ENCODE data around the gene KCNQ1. TPM values are rescaled to one million over a fixed set of nuclear protein-coding genes. Genes with fewer than 3 reads are reported as not detected.

Gene KCNQ1
- total and polyA plus RNA-seq, 2 donors (not counting 3 experiments of a cell fraction or from before 2014, with no cell fraction given): 0.07 to 0.09 TPM

DNA sequence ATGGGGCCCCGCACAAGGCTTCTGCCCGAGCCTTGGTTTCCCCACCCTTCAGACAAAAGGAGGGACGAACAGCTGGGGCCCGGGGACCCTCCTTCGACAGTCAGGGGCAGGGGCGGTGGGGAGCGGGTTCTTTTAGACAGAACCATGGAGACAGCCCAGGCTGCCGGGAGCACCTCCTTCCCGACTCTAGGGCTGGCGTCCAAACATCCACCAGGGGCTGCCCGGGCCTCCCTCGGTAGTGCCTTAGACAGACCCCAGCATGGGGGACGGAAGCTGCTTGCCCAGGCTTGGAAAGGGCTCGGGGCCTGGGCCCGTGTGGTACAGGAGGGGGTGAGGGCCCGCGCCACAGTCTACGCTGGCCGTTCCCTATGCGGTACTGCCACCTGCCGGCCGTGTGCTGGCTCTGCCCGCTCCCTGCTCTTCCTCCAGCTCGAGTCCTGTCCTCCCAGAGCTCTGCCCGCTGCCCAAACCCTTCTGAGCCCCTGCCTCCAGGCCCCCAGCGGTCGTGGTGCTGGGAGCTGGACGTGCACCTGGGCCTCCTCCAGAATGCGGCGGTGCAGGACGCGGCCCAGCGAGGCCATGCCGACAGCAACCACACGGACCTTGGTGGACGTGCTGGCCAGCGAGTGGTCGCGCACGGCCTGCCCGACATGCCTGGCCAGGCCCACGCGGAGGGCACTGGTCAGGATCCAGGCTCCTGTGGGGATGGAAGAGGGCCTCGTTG lies 24.1 kb upstream of the KCNQ1 start:
- dilution Hi-C loops (cut with MboI; ENCODE audit: extremely low pct_ligation_motif_present, low sequenced_read_pairs) (no loop called here), intact Hi-C loops (cut with micrococcal nuclease) (loop anchor here (1.0 kb wide), 1 partner anchor 254 kb away; no protein-coding TSS in a partner anchor)
- TF ChIP-seq GATA2 (IDR thresholded peaks at IDR 0.05; ENCODE audit: insufficient read depth, insufficient read length, low read depth, low read length) (no peak), POLR2A (IDR thresholded peaks at IDR 0.05; ENCODE audit: low read depth, low read length) (no peak), FOS (IDR thresholded peaks at IDR 0.05; ENCODE audit: borderline replicate concordance, insufficient read depth, low read length) (no peak), POLR2AphosphoS5 (IDR thresholded peaks at IDR 0.05; ENCODE audit: insufficient read depth, low read depth, low read length) (no peak)
- TF ChIP-seq, protein P1, sequence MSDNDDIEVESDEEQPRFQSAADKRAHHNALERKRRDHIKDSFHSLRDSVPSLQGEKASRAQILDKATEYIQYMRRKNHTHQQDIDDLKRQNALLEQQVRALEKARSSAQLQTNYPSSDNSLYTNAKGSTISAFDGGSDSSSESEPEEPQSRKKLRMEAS (IDR thresholded peaks at IDR 0.05; ENCODE audit: insufficient read depth, insufficient read length): no peak
- TF ChIP-seq, protein P2, sequence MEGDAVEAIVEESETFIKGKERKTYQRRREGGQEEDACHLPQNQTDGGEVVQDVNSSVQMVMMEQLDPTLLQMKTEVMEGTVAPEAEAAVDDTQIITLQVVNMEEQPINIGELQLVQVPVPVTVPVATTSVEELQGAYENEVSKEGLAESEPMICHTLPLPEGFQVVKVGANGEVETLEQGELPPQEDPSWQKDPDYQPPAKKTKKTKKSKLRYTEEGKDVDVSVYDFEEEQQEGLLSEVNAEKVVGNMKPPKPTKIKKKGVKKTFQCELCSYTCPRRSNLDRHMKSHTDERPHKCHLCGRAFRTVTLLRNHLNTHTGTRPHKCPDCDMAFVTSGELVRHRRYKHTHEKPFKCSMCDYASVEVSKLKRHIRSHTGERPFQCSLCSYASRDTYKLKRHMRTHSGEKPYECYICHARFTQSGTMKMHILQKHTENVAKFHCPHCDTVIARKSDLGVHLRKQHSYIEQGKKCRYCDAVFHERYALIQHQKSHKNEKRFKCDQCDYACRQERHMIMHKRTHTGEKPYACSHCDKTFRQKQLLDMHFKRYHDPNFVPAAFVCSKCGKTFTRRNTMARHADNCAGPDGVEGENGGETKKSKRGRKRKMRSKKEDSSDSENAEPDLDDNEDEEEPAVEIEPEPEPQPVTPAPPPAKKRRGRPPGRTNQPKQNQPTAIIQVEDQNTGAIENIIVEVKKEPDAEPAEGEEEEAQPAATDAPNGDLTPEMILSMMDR (IDR thresholded peaks at IDR 0.05; ENCODE audit: extremely low read depth in 1 of 2, insufficient read depth in 1 of 2, low read depth in 1 of 2, low read length in 2 of 2): peak; percentile 88 to 97
- Histone ChIP-seq H3K9me3 (replicated peaks; ENCODE audit: control insufficient read depth, insufficient read depth, low read length) (no peaks in the 10 kb centered on the region), H4K20me1 (replicated peaks; ENCODE audit: control insufficient read depth, extremely low read depth, insufficient read depth, low read length) (no peaks in the 10 kb centered on the region), H3K4me1 (ENCODE audit: control insufficient read depth, extremely low read depth, insufficient read depth, low read length) (no peaks in the 10 kb centered on the region), H3K36me3 (ENCODE audit: control insufficient read depth in 2 of 2, extremely low read depth in 1 of 2, insufficient read depth in 2 of 2, low read length in 2 of 2) (no peaks in the 10 kb centered on the region), H3K27ac (ENCODE audit: insufficient read depth, low read depth, low read length) (no peak overlapping the region), H3K9ac (replicated peaks; ENCODE audit: extremely low read depth, insufficient read depth, low read length) (no peak overlapping the region), H3K4me2 (ENCODE audit: insufficient read depth, low read length) (no peak overlapping the region), H3K4me3 (replicated peaks in 1 of 3; ENCODE audit: insufficient read depth in 1 of 3, low read depth in 1 of 3, low read length in 3 of 3) (no peak overlapping the region), H3K9me1 (replicated peaks; ENCODE audit: control insufficient read depth, extremely low read depth, insufficient read depth, low read length) (no peaks in the 10 kb centered on the region), H3K27me3 (ENCODE audit: control insufficient read depth in 2 of 2, insufficient read depth in 2 of 2, low read length in 2 of 2) (no peaks in the 10 kb centered on the region), H2AFZ (ENCODE audit: low read depth, low read length) (no peak overlapping the region), H3K79me2 (ENCODE audit: control insufficient read depth, insufficient read depth, low read length) (no peaks in the 10 kb centered on the region)
- no TSS peak for BruUV-seq (replicated peaks)
- ChIA-PET POLR2A (interaction anchor here (1.6 kb wide), 1 partner anchor 115 kb away, joined by 7 read pairs; no protein-coding TSS in a partner anchor), CTCF (interaction anchor here (0.6 to 10.1 kb wide), 34 partner anchors 10 to 506 kb away, joined by 3 to 829 read pairs (median 5); partner anchors contain the start of genes C11orf21, CD81, TSPAN32 and TSSC4)
- DNase-seq (ENCODE audit: low read depth, low spot score) (peak; percentile 59), FAIRE-seq (no peak)
